Fibroblast of the conjunctiva (primary cell): ENCODE data around the gene SWI5.

ENCODE experiments used
- DNase-seq: peaks from one replicate; pipeline ENCODE4 v3.0.0-alpha.2; 2010; ENCODE audit warnings: low read depth

The SWI5 gene

DNA sequence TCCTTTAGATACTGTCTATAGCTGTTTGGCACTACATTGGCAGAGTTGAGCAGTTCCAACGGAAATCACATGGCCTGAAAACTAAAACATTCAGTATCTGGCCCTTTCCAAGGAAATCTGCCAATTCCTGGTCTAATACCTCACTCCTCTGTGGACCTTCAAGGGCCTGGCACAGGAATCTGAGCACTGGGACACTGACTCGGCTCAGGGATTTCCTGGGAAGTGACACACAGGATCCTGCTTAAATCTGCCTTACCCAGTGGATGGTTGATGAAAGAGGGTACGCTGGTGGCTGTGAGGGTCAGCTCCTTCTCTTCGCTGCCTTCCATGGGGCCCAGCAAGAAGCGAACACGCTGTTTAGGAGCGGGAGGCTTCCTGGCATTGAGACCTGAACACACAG is 45.3 kb downstream of the SWI5 start:
- no peak for DNase-seq

- DNase-seq = no peak
These were observed 45.9 kb downstream of the SWI5 start for GRCh38 chr9:128321879-128322403.

- DNase-seq = peak; percentile 78
These were observed 46.5 kb downstream of the SWI5 start, which contains the start of the genes COQ4 and TRUB2 for GRCh38 chr9:128322404-128323211. Gene COQ4 (plus strand): TSS chr9:128322839. CDS start chr9:128322859, 20 bp downstream. Gene TRUB2 (minus strand): TSS chr9:128322447. CDS start chr9:128322408, 39 bp downstream.

- no peak for DNase-seq
These were observed 47.2 kb downstream of the SWI5 start for GRCh38 chr9:128323212-128323730.

- DNase-seq = no peak
These were observed 47.7 kb downstream of the SWI5 start for GRCh38 chr9:128323791-128324190.

- no peak for DNase-seq
These were observed 48.3 kb downstream of the SWI5 start for GRCh38 chr9:128324401-128324800.

DNA sequence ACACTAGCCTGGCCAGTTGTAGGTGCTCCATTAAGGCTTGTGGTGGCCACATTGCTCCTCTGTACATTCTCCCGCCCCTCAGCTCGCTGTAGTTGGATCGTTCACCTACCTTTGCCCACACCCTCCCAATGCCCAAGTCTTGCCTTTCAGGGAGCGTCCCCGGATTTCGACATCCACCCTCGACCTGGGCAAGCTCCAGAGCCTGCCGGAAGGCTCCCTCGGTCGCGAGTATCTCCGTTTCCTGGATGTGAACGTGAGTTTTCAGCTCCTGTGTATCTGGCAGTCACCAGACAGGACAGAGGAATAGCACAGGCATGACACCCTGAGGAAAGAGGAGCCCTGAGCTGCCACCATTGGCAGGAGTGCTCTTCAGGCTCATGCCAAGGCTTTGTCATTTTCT is 49.6 kb downstream of the SWI5 start:
- no peak for DNase-seq

GRCh38 chr9:128333451-128333869 is 57.4 kb downstream of the SWI5 start:
- no peak for DNase-seq

DNA sequence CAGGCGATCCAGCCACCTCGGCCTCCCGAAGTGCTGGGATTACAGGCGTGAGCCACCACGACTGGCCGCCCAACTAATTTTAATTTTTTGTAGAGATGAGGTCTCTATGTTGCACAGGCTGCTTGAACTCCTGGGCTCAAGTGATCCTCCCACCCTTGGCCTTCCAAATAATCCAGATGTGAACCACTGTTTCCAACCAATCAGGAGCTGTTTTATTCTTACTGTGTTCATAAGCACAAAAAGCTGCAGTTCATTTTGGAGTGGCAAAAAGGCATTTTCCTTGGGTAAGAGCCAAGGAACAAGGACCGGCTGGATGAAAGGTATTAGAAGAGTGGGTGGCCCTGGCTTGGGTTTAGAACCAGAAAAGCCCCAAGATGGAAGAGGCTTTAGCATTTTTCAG is 59.1 kb downstream of the SWI5 start:
- DNase-seq = no peak

- DNase-seq = no peak
These were observed 59.8 kb downstream of the SWI5 start for GRCh38 chr9:128335914-128336313.

GRCh38 chr9:128337936-128338335 is 61.9 kb downstream of the SWI5 start:
- no peak for DNase-seq
